SW 1271 (cell line): ENCODE data around the gene TM9SF1.

Experiments
- DNase-seq, 2 experiments: peaks; one replicate each; lab custom pipeline; 2025; lab: John Stamatoyannopoulos, UW

The TM9SF1 gene

DNA sequence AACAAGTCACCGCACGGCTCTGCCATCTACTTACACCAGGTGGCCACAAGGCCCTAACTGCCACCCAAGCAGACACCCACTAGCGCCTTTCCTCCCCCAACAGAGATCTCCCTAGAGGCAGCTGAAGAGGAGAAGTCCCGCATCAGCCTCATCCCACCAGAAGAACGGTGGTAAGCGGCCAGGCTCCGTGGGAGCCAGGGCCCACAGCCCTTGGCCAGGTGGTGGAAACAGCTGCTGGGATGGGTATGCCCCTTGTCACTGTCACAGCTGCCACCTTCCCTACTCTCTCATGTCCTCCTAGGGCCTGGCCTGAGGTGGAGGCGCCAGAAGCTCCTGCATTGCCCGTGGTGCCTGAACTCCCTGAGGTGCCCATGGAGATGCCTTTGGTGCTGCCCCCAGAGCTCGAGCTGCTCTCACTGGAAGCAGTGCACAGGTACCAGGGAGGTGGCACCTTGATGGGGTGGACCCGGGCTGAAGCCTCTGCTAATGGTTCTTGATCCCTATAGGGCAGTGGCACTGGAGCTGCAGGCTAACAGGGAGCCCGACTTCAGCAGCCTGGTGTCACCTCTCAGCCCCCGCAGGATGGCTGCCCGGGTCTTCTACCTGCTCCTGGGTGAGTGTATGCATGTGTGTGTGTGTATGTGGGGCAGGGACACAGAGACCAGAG is 15.8 kb downstream of the TM9SF1 start:
- no peak for DNase-seq

DNA sequence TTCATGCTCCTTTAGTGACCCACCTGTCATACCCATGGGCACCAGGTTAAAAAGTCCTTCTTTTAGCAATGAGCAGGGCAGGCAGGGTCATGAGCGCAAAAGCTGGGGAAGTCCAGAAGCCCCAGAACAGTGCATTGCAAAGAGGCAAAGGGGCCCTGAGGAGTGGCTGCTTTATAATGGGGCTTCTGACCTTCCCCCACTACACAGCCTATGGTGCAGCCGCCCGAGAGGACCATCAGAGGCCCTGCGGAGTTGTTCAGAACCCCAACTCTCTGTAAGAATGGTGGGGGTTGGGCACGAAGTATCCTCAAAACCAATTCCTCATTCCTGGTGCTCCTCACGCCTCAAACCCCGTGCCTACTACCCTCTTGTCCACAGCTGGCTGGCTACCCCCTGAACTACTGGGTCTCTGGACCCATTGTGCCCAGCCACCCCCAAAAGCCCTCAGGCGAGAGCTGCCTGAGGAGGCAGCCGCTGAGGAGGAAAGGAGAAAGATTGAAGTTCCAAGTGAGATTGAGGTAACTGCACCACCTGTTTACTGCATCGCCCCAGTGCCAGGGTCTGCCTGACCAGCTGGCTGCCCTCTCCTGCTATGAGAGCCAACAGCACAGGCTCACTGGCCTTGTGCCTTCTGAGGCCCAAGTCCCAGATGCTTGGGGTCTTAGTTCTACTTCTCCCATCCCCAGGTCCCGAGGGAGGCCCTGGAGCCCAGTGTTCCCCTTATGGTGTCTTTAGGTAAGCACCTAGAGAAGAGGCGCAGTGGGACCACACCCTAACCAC is 16.7 kb downstream of the TM9SF1 start:
- no peak for DNase-seq

DNA sequence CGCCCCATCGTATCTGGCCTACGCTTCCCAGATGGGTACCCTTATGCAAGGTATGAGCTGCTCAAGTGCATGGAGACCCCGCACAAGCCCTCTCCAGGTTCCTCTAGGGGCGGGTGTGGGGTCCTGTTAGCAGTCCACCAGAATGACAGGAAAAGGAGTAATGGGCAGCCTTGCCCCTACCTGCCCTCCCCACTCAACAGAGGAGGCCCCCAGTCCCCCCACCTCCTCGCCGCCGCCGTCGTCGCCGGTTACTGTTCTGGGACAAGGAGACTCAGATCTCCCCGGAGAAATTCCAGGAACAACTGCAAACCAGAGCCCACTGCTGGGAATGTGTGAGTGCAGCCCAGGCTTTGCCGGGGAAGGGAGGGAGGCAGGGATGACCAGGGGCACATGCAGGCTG is 17.4 kb downstream of the TM9SF1 start:
- no peak for DNase-seq

DNA sequence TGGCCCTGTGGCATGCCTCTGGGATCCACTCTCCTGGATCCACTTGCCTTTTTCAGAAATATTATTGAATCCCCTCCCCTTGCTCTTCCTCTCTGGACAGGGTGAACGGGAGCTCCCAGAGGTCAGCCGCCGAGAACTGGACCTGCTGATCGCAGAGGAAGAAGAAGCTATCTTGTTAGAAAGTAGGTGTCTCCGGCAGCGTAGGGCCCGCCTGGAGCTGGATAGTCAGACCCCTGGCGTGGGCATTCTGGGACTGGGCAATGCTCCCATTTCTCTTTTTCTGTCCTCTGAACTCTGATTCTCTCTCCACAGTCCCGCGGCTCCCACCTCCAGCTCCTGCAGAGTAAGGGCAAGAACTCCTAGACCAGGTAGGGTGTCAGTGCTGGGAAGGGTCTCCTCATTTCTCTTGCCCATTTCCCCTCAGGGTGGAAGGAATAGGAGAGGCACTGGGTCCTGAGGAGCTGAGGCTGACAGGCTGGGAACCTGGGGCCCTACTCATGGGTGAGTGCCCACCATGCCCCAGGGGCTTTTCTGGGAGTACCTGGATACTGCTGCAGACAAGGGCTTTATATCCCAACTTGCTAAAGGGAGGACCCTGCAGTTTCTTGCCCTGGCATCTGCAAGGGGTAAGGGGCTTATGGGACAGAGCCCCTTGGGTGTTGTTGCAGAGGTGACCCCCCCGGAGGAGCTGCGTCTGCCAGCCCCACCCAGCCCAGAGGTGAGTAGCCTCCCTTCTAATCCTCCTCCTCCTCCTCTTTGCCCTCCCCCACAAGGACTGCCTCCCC is 18.0 kb downstream of the TM9SF1 start:
- DNase-seq, result no peak

DNA sequence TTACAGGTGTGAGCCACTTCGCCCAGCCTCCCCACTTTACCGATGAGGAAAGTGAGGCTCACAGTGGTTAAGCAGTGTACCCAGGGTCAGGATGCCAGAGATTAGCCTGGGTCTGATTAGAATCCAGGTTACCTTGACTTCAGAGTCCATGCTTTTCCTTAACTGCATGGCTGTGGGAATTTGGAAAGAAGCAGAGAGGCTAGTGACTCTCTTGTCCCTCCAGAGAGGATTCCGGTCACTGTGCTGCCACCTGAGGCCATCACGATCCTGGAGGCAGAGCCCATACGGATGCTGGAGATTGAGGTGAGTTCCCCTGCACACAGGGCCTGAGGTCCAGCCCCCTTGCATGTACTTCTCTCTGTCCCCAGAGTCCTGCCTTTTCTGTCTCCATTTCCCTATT is 18.6 kb downstream of the TM9SF1 start:
- no peak for DNase-seq

DNA sequence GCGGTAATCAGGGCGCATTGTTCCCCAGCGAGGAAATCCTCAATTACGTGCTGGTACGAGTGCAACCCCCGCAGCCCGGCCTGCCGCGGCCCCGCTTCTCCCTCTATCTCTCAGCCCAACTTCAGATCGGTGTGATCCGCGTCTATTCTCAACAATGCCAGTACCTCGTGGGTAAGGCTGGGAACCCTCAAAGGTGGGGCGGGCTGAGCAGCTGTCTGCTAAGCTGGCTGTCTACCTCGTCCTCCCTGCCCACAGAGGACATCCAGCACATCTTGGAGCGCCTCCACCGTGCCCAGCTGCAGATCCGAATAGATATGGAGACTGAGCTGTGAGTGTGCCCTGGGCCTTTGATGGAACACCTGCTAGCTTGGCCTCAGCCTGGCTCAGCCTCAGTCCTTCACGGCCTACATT is 22.4 kb downstream of the TM9SF1 start:
- no peak for DNase-seq

DNA sequence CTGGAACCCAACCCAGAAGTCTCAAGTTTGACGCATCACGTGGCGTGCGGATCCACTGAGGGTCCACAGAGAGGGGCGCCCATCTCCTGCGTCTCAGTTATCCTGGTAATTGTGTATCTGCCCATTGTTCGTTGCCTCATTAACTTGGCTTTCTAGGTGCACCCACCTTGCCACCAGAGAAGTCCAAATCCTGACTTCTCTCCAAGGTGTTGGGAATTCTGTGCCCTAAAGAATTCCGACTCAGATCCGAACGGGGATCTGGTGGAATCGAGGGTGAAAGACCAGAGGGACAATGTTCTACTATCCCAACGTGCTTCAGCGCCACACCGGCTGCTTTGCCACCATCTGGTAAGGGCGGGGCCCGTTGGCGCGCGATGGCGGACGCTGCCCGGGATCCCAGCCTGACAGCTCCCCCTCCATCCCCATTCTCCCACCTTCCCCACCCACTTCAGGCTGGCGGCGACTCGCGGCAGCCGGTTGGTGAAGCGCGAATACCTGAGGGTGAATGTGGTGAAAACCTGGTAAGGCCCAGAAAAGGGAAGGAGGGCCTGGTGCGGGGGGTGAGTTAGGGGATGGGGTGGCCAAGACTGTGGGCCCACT is 22.9 kb downstream of the TM9SF1 start:
- DNase-seq, result no peak

DNA sequence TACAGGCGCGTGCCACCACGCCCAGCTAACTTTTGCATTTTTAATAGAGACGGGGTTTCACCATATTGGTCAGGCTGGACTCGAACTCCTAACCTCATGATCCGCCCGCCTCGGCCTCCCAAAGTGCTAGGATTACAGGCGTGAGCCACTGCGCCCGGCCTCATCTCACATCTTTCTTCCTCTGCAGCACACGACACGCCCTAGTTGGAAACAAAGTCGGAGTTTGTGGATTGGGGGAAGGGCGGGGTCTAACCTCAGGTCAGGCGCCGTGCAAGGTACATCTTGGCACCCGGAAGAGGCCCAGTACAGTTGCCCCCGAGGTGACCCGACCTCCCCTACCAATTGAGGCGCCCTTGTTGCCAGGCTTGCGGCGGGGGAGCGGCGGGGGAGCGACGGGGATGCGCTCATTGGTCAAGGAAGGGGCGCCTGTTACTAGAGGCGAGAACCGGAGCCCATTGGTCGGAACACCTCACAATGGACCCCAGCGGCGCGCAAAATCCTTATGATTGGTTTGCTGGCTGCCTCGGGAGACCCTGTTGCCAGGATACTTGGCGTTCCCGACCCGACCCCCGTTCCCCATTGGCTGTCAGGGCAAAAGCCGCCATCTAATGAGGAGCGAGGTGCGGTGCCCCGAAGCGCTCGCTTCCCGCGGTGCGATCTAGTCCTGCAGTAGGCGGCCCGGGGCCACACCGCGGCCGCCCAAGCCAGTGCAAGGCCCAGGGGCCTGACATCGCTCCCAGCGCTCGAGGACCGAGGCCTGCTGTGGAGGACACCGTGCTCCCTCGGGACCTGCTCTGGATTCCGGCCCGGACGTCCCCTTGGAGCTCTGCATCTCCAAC is 23.6 kb downstream of the TM9SF1 start, which contains the start of gene REC8:
REC8 (plus strand) TSS at position 659 of the 839 bp plus-strand sequence. CDS start 473 bp downstream, outside the sequence.
- no peak for DNase-seq

DNA sequence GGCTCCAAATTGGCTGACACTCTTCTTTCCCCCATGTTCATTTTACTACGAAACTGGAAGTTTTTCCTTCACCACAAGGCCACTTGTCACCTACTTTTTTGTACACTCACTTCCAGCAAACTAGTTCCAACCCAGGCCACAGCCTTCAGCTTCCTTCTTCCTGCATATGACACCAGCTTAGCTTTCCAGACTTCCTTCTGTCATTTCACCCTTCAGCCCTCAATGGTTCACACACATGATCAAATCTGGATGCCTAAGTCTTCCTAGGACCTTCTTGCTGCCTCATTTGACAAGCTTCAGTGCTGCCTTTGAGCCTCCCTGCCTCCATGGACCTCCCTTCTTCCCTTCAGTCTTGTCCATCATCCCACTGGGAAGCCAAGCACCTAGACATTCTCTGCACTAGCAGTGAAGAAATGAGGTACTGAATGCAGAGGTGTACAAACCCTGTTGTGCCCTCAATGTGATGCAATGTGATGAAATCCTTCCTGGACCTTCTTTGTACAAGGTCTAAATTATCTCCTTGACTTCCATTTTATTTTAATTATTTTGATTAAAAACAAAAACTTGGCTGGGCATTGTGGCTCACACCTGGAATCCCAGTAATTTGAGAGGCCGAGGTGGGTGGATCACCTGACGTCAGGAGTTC is 27.6 kb downstream of the TM9SF1 start:
- DNase-seq, result no peak

DNA sequence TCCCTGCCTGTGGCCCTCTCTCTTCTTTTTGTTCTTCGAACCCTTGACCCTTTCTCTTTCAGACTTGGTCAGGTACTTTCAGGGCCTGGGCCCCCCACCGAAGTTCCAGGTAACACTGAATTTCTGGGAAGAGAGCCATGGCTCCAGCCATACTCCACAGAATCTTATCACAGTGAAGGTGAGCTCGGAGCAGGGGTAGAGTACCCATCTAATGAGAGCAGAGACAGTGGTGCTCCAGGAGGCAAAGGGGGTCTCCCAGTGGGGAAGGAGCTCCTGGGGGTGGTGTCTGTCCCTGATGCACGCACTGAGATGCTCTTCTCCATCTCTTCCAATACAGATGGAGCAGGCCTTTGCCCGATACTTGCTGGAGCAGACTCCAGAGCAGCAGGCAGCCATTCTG is 29.5 kb downstream of the TM9SF1 start:
- no peak for DNase-seq

DNA sequence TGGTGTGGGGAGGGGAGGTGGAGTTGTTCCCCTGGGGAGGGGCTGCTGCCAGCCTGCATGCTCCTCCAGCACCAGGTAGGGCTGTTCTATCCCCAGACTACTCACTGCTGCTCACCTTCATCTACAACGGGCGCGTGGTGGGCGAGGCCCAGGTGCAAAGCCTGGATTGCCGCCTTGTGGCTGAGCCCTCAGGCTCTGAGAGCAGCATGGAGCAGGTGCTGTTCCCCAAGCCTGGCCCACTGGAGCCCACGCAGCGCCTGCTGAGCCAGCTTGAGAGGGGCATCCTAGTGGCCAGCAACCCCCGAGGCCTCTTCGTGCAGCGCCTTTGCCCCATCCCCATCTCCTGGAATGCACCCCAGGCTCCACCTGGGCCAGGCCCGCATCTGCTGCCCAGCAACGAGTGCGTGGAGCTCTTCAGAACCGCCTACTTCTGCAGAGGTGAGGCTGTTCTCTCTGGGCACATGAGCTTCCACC is 30.7 kb downstream of the TM9SF1 start:
- DNase-seq, result no peak

DNA sequence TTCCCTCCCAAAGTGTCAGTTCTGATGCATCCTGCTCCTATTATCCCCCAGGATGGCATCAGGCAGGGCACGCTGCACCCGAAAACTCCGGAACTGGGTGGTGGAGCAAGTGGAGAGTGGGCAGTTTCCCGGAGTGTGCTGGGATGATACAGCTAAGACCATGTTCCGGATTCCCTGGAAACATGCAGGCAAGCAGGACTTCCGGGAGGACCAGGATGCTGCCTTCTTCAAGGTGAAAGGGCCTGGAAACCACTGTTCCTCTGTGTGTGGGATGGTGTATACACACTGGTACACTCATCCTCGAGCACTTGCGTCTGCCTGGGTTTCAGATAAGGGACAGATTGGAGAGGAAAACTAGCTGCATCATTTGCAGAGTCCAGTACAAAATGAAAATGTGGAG is 33.1 kb downstream of the TM9SF1 start:
- no peak for DNase-seq

DNA sequence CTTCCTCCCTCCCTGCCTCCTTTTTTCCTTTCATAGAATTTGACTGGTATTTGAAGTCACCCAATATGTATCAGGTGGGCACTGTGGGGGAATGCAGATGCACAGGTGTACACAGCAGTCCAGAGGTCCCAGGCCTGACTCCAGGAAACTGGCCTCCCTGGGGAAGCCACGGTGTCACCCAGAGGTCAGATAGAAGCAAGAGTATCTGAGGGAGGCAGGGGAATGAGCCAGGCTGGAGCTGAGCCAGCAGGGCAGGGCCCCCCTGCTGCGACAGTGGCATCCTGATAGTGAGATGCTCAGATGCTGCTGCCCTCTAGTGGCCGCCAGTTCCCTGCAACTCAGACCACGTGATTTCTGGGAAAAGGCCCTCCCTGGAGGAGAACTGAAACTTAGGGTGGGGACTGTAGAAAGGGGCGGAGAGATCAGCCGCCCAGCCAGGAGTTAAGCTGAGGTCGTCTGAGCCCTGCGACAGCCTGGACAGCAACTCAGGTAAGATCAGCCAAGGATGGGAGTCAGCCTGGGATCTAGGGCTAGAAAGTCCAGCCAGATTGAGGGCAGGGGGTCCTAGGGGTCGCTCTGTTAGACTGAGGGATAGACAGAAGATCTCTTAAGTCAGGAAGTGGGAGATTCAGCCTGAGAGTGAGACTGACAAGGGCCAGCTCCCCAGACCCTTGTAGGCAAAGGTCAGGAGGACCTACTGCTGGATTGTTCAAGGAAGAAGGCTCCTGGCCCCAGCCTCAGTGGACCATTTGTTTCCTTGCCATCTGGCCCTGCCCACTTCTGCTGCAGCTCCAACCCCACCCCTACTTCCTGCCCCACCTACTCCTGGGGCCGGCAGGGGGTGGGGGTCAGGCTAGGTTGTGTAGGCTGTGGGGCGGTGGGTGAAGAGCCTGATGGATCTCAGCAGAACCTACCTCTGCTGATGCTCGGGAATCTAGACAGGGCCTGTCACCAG is 34.1 kb downstream of the TM9SF1 start, which contains the start of gene IRF9:
IRF9 (plus strand) TSS at position 416 of the 955 bp plus-strand sequence. CDS start 880 bp downstream, outside the sequence.
- peak; percentile 75 to 95 for DNase-seq

DNA sequence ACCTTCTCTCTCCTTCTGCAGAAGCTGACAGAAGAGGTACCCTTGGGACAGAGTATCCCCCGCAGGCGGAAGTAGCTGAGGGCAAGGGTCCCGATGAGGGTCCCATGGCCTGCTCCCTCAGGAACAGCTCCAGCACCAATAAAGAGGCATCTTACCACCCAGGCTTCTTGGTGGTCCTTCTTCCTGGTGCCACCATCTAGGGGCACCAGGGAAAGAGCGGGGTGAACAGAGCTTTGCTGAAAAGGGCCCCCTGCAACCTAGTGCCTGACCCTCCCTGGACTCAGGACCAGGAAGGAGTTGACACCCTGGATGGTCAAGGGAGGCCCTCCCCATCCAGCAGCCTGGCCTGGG is 34.8 kb downstream of the TM9SF1 start:
- no peak for DNase-seq

DNA sequence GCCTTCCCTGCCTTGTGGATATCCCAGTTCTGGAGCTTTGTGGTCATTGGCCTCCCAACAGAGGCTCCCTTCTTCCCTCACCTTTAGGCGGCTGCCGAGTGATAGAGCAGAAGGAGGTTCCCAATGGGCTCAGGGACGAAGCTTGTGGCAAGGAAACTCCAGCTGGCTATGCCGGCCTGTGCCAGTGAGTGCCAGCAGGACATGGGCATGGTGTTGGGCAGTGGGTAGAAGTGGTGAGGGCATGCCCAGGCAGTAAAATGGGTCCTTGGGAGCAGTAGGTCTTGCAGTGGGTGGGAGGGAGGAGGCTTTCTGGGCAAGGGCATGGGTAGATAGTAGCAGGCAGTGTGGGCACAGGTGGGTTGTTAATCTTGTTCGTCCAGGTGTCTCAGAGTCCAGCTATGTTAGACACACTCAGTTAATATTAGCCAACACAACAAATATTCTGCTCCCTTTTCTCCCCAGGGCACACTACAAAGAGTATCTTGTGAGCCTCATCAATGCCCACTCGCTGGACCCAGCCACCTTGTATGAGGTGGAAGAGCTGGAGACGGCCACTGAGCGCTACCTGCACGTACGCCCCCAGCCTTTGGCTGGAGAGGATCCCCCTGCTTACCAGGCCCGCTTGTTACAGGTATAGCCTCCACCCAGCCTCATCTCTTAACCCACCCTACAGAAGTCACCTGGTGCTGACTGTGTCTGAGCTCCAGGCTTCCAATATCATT is 35.3 kb downstream of the TM9SF1 start:
- DNase-seq, result no peak

DNA sequence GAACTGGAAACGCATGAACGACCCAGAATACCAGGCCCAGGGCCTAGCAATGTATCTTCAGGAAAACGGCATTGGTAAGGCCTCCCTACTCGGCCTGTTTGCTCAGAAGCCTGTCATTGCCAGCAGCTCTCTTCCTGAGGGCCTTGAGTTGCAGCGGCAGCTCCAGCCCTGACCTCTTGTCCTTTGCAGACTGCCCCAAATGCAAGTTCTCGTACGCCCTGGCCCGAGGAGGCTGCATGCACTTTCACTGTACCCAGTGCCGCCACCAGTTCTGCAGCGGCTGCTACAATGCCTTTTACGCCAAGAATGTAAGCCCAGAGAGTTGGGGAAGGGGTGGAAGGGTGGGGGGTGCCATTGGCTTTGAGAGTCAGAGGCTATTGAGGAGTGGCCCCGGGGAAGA is 37.9 kb downstream of the TM9SF1 start:
- no peak for DNase-seq

DNA sequence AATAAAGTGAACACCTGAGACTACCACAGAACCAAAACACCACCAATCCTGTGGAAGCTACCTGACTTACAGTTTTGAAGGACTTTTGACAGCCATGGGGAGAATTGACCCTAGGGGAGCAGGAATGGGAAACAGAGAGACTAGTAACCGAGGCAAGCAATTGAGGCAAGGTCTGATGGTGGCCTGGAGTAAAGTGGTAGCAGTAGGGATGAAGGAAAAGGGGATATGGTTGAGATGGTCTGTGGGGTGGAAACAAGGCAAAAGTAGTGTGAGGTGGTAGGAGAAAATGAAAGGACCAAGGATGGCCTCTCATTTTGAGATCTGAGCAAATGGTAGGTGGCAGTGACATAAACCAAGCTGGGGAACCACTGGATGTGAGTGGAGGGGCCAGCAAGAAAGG is 38.4 kb downstream of the TM9SF1 start:
- no peak for DNase-seq

DNA sequence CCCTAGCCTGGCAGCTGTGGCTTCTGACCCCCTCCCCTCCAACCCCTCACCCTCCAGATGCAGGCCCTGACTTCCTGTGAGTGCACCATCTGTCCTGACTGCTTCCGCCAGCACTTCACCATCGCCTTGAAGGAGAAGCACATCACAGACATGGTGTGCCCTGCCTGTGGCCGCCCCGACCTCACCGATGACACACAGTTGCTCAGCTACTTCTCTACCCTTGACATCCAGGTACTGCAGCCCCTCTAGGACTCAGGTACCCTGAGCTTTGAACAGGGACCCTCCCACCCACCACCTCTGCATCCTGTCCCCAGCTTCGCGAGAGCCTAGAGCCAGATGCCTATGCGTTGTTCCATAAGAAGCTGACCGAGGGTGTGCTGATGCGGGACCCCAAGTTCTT is 40.1 kb downstream of the TM9SF1 start:
- DNase-seq, result no peak
